MCF 10A (cell line): Measurements from ENCODE around the gene EXT2. TPM values are rescaled to one million over a fixed set of nuclear protein-coding genes. Genes with fewer than 3 reads are reported as not detected.

Experiments used
- BruUV-seq: library from RNA; stranded (reverse); fragments of 400-500 nt; replicated peaks from 2 replicates; lab custom pipeline; 2021; lab: Mats Ljungman, UMichigan
- CTCF ChIA-PET: fragments of 300-600 bp; sonication (Branson Sonifier 250); formaldehyde crosslinking; extraction: SDS; loops from one replicate; lab custom pipeline; 2021; ENCODE audit warnings: antibody characterized with exemption, inconsistent platforms; lab: Yijun Ruan, JAX
- POLR2A ChIA-PET: fragments of 300-600, 350-650 bp; sonication (Branson Sonifier 250); formaldehyde crosslinking; extraction: SDS; loops from one replicate; lab custom pipeline; 2020; ENCODE audit warnings: antibody characterized with exemption, inconsistent platforms; lab: Yijun Ruan, JAX
- DNase-seq: peaks from one replicate; pipeline ENCODE4 v3.0.0-alpha.2; 2018; ENCODE audit not compliant: unreplicated experiment
- H3K27ac Mint-ChIP-seq: one replicate; pipeline ENCODE4 v1.8.0; 2022; ENCODE audit warnings: mild to moderate bottlenecking, low read depth, mixed read lengths; ENCODE audit not compliant: unreplicated experiment
- H3K27me3 Mint-ChIP-seq: one replicate; pipeline ENCODE4 v1.8.0; 2022; ENCODE audit warnings: mixed read lengths; ENCODE audit not compliant: insufficient read depth, unreplicated experiment
- H3K36me3 Mint-ChIP-seq: one replicate; pipeline ENCODE4 v1.8.0; 2022; ENCODE audit warnings: mild to moderate bottlenecking, moderate library complexity, mixed read lengths; ENCODE audit not compliant: insufficient read depth, unreplicated experiment
- H3K4me1 Mint-ChIP-seq: one replicate; pipeline ENCODE4 v1.8.0; 2022; ENCODE audit warnings: mixed read lengths; ENCODE audit not compliant: insufficient read depth, unreplicated experiment
- H3K4me3 Mint-ChIP-seq: one replicate; pipeline ENCODE4 v1.8.0; 2022; ENCODE audit warnings: mild to moderate bottlenecking, moderate library complexity, mixed read lengths; ENCODE audit not compliant: unreplicated experiment
- H3K9me3 Mint-ChIP-seq: one replicate; pipeline ENCODE4 v1.8.0; 2022; ENCODE audit warnings: mixed read lengths; ENCODE audit not compliant: unreplicated experiment
- CTCF ChIP-seq: fragments of 200-600 bp; IDR thresholded peaks from one replicate; pipeline ENCODE4 v1.8.0; 2022; ENCODE audit warnings: antibody characterized with exemption, mild to moderate bottlenecking; ENCODE audit not compliant: unreplicated experiment
- intact Hi-C: fragments of 100-400 bp; cut with micrococcal nuclease; formaldehyde crosslinking; loops from 2 replicates; pipeline ENCODE4 v1.14.1; 2022
- total RNA-seq: library from RNA; stranded (reverse); gene quantifications from 2 replicates; pipeline ENCODE4 v1.2.3, GENCODE V29; 2022

Gene EXT2
- total RNA-seq, 1 experiment from 2014 or later = 73.1 TPM

GRCh38 chr11:44282620-44283019 is 187.1 kb downstream of the EXT2 start:
- peaks cover 32% of the 10 kb centered on the region for H3K27me3 Mint-ChIP-seq
- no peak overlapping the region for H3K4me3 Mint-ChIP-seq
- POLR2A ChIA-PET = interaction anchor here (1.0 kb wide), 1 partner anchor 15 kb away, joined by 3 read pairs; no protein-coding TSS in a partner anchor
- intact Hi-C loops = no loop called here
- no TSS peak for BruUV-seq
- DNase-seq = no peak
- no peaks in the 10 kb centered on the region for H3K9me3 Mint-ChIP-seq
- no peak overlapping the region for H3K27ac Mint-ChIP-seq
- no peaks in the 10 kb centered on the region for H3K36me3 Mint-ChIP-seq
- H3K4me1 Mint-ChIP-seq = no peaks in the 10 kb centered on the region
- TF ChIP-seq CTCF = no peak
- CTCF ChIA-PET = interaction anchor here (0.7 to 1.6 kb wide), 2 partner anchors 257 to 273 kb away, joined by 3 to 6 read pairs; no protein-coding TSS in a partner anchor

GRCh38 chr11:44285756-44286155 is 190.3 kb downstream of the EXT2 start:
- no TSS peak for BruUV-seq
- ChIA-PET POLR2A (no interaction called here), CTCF (interaction anchor here (0.6 to 8.1 kb wide), 36 partner anchors 8 to 621 kb away, joined by 3 to 223 read pairs (median 4); partner anchors contain the start of gene EXT2)
- Mint-ChIP-seq H3K9me3 (no peaks in the 10 kb centered on the region), H3K36me3 (no peaks in the 10 kb centered on the region), H3K4me1 (peaks cover 10% of the 10 kb centered on the region), H3K27ac (no peak overlapping the region), H3K4me3 (no peak overlapping the region), H3K27me3 (peaks cover 15% of the 10 kb centered on the region)
- no peak for TF ChIP-seq CTCF
- no peak for DNase-seq
- intact Hi-C loops = loop anchor here (1.0 to 5.0 kb wide), 5 partner anchors 41 to 332 kb away; no protein-coding TSS in a partner anchor

- ChIA-PET POLR2A (interaction anchor here (1.0 kb wide), 1 partner anchor 253 kb away, joined by 5 read pairs; no protein-coding TSS in a partner anchor), CTCF (interaction anchor here (0.6 to 8.1 kb wide), 38 partner anchors 8 to 620 kb away, joined by 3 to 223 read pairs (median 4); no protein-coding TSS in a partner anchor)
- TF ChIP-seq CTCF = peak; percentile 95
- no peak overlapping the region for H3K4me3 Mint-ChIP-seq
- no peak overlapping the region for H3K27ac Mint-ChIP-seq
- peaks cover 15% of the 10 kb centered on the region for H3K27me3 Mint-ChIP-seq
- no peaks in the 10 kb centered on the region for H3K36me3 Mint-ChIP-seq
- H3K9me3 Mint-ChIP-seq = no peaks in the 10 kb centered on the region
- intact Hi-C loops = loop anchor here (1.0 to 5.0 kb wide), 5 partner anchors 40 to 331 kb away; no protein-coding TSS in a partner anchor
- no TSS peak for BruUV-seq
- peak; percentile 69 for DNase-seq
- H3K4me1 Mint-ChIP-seq = peaks cover 10% of the 10 kb centered on the region
Measured at GRCh38 chr11:44286268-44286880, 190.9 kb downstream of the EXT2 start.

GRCh38 chr11:44286911-44287310 is 191.4 kb downstream of the EXT2 start:
- intact Hi-C loops = loop anchor here (1.0 to 5.0 kb wide), 5 partner anchors 39 to 330 kb away; no protein-coding TSS in a partner anchor
- no peak for TF ChIP-seq CTCF
- POLR2A ChIA-PET = interaction anchor here (0.7 to 1.0 kb wide), 2 partner anchors 10 to 252 kb away, joined by 3 to 5 read pairs; no protein-coding TSS in a partner anchor
- Mint-ChIP-seq H3K4me3 (no peak overlapping the region), H3K9me3 (no peaks in the 10 kb centered on the region), H3K36me3 (no peaks in the 10 kb centered on the region), H3K27ac (no peak overlapping the region), H3K27me3 (peaks cover 15% of the 10 kb centered on the region), H3K4me1 (peaks cover 10% of the 10 kb centered on the region)
- CTCF ChIA-PET = interaction anchor here (0.6 to 8.1 kb wide), 17 partner anchors 15 to 611 kb away, joined by 3 to 223 read pairs (median 4); no protein-coding TSS in a partner anchor
- DNase-seq = no peak
- BruUV-seq = no TSS peak
